ENCODE measurements around the gene NUTM2E.
"Not testable (repeated sequence)": the region's sequence is repeated elsewhere in the genome, so short reads cannot be mapped to it uniquely, and the experiment has no call there.

NUTM2E gene

DNA sequence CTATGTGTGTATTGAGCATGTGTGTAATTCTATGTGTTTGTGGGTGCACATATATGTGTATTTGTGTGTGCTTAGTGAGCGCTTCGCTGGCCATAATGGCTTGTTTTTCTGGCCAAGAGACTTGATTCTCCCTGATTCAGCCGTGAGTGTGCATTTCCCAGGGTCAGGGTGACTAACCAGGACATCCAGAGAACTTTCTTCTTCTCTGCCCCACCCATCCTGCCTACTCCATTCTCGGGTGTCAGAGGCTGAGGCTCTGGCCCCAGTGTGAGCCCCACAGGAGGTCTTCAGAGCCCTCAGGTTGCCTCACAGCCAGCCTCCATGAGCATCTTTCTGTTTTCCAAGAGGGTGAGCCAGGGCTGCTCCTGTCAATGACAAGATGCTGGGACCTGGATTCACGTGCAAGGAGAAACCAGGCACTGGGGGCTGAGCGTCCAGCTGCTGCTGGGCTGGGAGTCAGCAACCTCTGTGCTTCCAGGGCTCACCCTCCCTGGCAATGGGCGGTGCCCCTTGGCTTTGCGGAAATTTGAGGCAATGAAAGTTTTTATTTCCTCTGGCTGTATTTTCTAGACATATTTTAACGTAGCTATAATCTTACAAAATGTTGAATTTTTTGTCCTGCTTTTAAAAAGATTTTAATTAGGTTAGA lies 40.5 kb downstream of the NUTM2E start:
- DNase-seq (ENCODE audit: low read depth in 2 of 2), result not testable (repeated sequence)

DNA sequence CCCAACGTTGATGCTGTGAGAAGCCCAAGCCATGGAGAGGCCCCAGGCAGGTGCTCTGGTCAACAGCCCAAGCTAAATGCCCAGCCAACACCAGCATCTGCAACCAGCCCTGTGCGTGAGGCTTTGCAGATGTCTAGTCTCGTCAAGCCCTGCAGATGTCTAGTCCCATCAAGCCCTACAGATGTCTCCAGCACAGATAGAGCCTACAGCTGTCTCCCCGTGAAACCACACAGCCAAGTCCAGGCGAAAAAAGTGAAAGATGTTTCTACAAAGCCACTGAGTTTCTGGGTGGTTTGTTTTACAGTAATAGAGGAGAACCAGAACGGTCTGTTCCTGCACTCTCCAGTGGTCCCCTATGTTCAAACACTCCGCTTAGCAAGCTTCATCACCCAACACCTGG lies 41.5 kb downstream of the NUTM2E start:
- DNase-seq (ENCODE audit: low read depth in 2 of 2), result not testable (repeated sequence)

DNA sequence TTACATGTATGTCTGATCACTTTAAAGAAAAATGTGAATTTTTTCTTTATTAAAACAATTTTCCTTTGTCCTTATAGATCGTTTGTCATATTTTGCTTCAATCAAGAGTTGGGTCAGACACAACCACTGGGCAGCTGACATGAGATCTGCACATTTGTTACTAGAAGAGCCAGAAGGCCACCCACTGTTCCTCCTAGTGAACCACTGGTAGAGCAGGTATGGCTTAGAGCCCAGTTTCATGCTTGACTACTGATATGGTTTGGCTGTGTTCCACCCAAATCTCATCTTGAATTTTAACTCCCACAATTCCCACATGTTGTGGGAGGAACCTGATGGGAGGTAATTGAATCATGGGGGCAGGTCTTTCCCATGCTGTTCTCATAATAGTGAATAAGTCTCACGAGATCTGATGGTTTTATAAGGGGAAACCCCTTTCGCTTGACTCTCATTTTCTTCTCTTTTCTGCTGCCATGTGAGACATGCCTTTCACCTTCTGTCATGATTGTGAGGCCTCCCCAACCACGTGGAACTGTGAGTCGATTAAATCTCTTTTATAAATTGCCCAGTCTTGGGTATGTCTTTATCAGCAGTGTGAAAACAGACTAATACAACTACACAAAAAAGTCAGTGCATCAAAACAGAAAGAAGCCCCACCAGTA lies 43.0 kb downstream of the NUTM2E start:
- DNase-seq (ENCODE audit: low read depth in 2 of 2), result not testable (repeated sequence)

DNA sequence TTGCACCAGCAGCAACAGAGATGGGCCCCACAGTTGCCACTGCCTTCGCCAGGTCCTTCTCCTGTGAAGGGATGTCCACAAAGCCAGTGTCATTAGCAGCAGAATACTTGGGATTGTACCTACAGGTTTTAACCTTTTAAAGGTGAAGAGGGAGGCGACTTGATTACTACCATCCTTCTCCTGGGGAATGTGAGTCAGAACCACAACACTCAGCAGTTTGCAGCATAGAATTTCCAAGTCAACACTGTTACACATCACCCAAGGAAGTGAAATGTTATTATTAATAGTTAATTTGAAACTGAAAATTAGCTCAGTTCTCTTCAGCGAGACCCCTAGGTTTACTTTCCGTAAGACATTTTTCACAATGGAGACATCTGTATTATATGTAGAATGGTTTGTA lies 45.2 kb downstream of the NUTM2E start:
- DNase-seq (ENCODE audit: low read depth in 2 of 2), result not testable (repeated sequence)

All from activated CD8-positive, alpha-beta memory T cell treated with anti-CD3 and anti-CD28 coated beads for 4 hours (primary cell).